OCI-LY1 (cell line): Measurements from ENCODE around the gene GRIA4.

Experiments
- H2AFZ ChIP-seq: fragments of 200-600 bp; sonication (generic), shearing (Covaris generic); 2 replicates; pipeline ENCODE4 v1.6.0; 2014; ENCODE audit warnings: antibody characterized with exemption, mild to moderate bottlenecking, low read length
- H3F3A ChIP-seq: fragments of 200-600 bp; sonication (generic), shearing (Covaris generic); 2 replicates; pipeline ENCODE4 v1.6.0; 2014; ENCODE audit warnings: mild to moderate bottlenecking, antibody characterized with exemption, low read length, moderate library complexity; ENCODE audit not compliant: insufficient read depth
- H3K27ac ChIP-seq: fragments of 200-600 bp; sonication (generic); 2 replicates; pipeline ENCODE4 v1.5.1; 2014; ENCODE audit warnings: low read length, mixed run types, mild to moderate bottlenecking, low read depth; ENCODE audit not compliant: poor library complexity, severe bottlenecking
- H3K27me3 ChIP-seq: fragments of 200-600 bp; sonication (generic); 2 replicates; pipeline ENCODE4 v1.6.0; 2014; ENCODE audit warnings: antibody characterized with exemption, mild to moderate bottlenecking, low read length, moderate library complexity; ENCODE audit not compliant: insufficient read depth
- H3K36me3 ChIP-seq: fragments of 200-600 bp; sonication (generic); 2 replicates; pipeline ENCODE4 v1.6.1; 2014; ENCODE audit warnings: mild to moderate bottlenecking, antibody characterized with exemption, low read length, moderate library complexity, mixed read lengths; ENCODE audit not compliant: insufficient read depth
- H3K4me1 ChIP-seq: fragments of 200-600 bp; sonication (generic); 2 replicates; pipeline ENCODE4 v1.5.1; 2014; ENCODE audit warnings: mild to moderate bottlenecking, low read length, moderate library complexity; ENCODE audit not compliant: insufficient read depth, severe bottlenecking
- H3K4me2 ChIP-seq: fragments of 200-600 bp; sonication (generic), shearing (Covaris generic); 2 replicates; pipeline ENCODE4 v1.6.1; 2014; ENCODE audit warnings: low read length
- H3K4me3 ChIP-seq: fragments of 200-600 bp; sonication (generic); 2 replicates; pipeline ENCODE4 v1.5.1; 2014; ENCODE audit warnings: low read length, low read depth, mild to moderate bottlenecking, mixed read lengths; ENCODE audit not compliant: poor library complexity, severe bottlenecking
- H3K79me2 ChIP-seq: fragments of 200-600 bp; shearing (Covaris generic); 2 replicates; pipeline ENCODE4 v1.6.1; 2016; ENCODE audit warnings: mixed run types, low read length, mixed read lengths; ENCODE audit not compliant: insufficient read depth
- H3K9ac ChIP-seq: fragments of 200-600 bp; sonication (generic), shearing (Covaris generic); 2 replicates; pipeline ENCODE4 v1.6.1; 2014; ENCODE audit warnings: mild to moderate bottlenecking, low read length, mixed read lengths
- H3K9me2 ChIP-seq: fragments of 200-600 bp; sonication (generic), shearing (Covaris generic); 2 replicates; pipeline ENCODE4 v1.6.1; 2014; ENCODE audit warnings: low read depth, mild to moderate bottlenecking, low read length, mixed read lengths
- H3K9me3 ChIP-seq: fragments of 200-600 bp; shearing (Covaris generic); 2 replicates; pipeline ENCODE4 v1.6.1; 2014; ENCODE audit warnings: low read length, mixed read lengths
- H4K20me1 ChIP-seq: fragments of 200-600 bp; sonication (generic), shearing (Covaris generic); 2 replicates; pipeline ENCODE4 v1.6.0; 2016; ENCODE audit warnings: mild to moderate bottlenecking, low read length; ENCODE audit not compliant: insufficient read depth
- CTCF ChIP-seq: fragments of 200-600 bp; sonication (generic), shearing (Covaris generic); IDR thresholded peaks from 2 replicates; pipeline ENCODE4 v1.5.1; 2017; ENCODE audit warnings: mild to moderate bottlenecking, antibody characterized with exemption, low read length, moderate library complexity, mixed read lengths
- EZH2 ChIP-seq: fragments of 200-600 bp; sonication (generic), shearing (Covaris generic); IDR thresholded peaks from 2 replicates; pipeline ENCODE4 v1.8.0; 2017; ENCODE audit warnings: borderline replicate concordance, mixed run types, mild to moderate bottlenecking, antibody characterized with exemption, low read length, moderate library complexity, mixed read lengths

The GRIA4 gene

GRCh38 chr11:105811242-105811641 lies 201.4 kb downstream of the GRIA4 start:
- no peak overlapping the region for H3K9ac ChIP-seq
- no peak overlapping the region for H3K4me2 ChIP-seq
- H3K9me2 ChIP-seq = no peaks in the 10 kb centered on the region
- H3K4me3 ChIP-seq = no peak overlapping the region
- no peaks in the 10 kb centered on the region for H3K79me2 ChIP-seq
- H3K9me3 ChIP-seq = no peaks in the 10 kb centered on the region
- no peaks in the 10 kb centered on the region for H3K27me3 ChIP-seq
- H3K4me1 ChIP-seq = no peaks in the 10 kb centered on the region
- H4K20me1 ChIP-seq = no peaks in the 10 kb centered on the region
- no peaks in the 10 kb centered on the region for H3F3A ChIP-seq
- no peak overlapping the region for H2AFZ ChIP-seq
- no peaks in the 10 kb centered on the region for H3K36me3 ChIP-seq
- TF ChIP-seq EZH2 (no peak), CTCF (no peak)
- no peak overlapping the region for H3K27ac ChIP-seq

- Histone ChIP-seq H3K4me1 (no peaks in the 10 kb centered on the region), H3F3A (no peaks in the 10 kb centered on the region), H3K36me3 (no peaks in the 10 kb centered on the region), H3K4me2 (no peak overlapping the region), H3K27me3 (no peaks in the 10 kb centered on the region), H4K20me1 (no peaks in the 10 kb centered on the region), H2AFZ (no peak overlapping the region), H3K79me2 (no peaks in the 10 kb centered on the region), H3K27ac (no peak overlapping the region), H3K4me3 (no peak overlapping the region), H3K9me3 (no peaks in the 10 kb centered on the region), H3K9me2 (no peaks in the 10 kb centered on the region), H3K9ac (no peak overlapping the region)
- no peak for TF ChIP-seq CTCF
- no peak for TF ChIP-seq EZH2
Measured at GRCh38 chr11:105821372-105821771, 211.5 kb downstream of the GRIA4 start.

GRCh38 chr11:105821781-105822180 lies 211.9 kb downstream of the GRIA4 start:
- no peaks in the 10 kb centered on the region for H3K27me3 ChIP-seq
- no peaks in the 10 kb centered on the region for H3K36me3 ChIP-seq
- no peak overlapping the region for H3K9ac ChIP-seq
- H3K27ac ChIP-seq = no peak overlapping the region
- no peak overlapping the region for H2AFZ ChIP-seq
- TF ChIP-seq CTCF (no peak), EZH2 (no peak)
- no peaks in the 10 kb centered on the region for H3K4me1 ChIP-seq
- H3K9me3 ChIP-seq = no peaks in the 10 kb centered on the region
- H3K4me3 ChIP-seq = no peak overlapping the region
- H3K79me2 ChIP-seq = no peaks in the 10 kb centered on the region
- H4K20me1 ChIP-seq = no peaks in the 10 kb centered on the region
- H3K9me2 ChIP-seq = no peaks in the 10 kb centered on the region
- H3K4me2 ChIP-seq = no peak overlapping the region
- no peaks in the 10 kb centered on the region for H3F3A ChIP-seq
